GM11168 (cell line): ENCODE measurements around the gene EGR1.

ENCODE experiments used
- in situ Hi-C: fragments of 300-500 bp; cut with MboI; formaldehyde crosslinking; loops from one replicate; pipeline ENCODE4 v1.12.0; 2022; ENCODE audit warnings: low sequenced_read_pairs; ENCODE audit not compliant: unreplicated experiment

Gene EGR1

GRCh38 chr5:138450971-138451370 lies 14.3 kb upstream of the EGR1 start:
- in situ Hi-C loops: no loop called here

GRCh38 chr5:138452720-138453119 lies 12.6 kb upstream of the EGR1 start:
- in situ Hi-C loops: no loop called here

- in situ Hi-C loops: no loop called here
Observed at GRCh38 chr5:138453590-138453989, 11.7 kb upstream of the EGR1 start.

- in situ Hi-C loops: no loop called here
Observed at GRCh38 chr5:138454121-138454520, 11.2 kb upstream of the EGR1 start.

GRCh38 chr5:138455232-138455930 lies 9.9 kb upstream of the EGR1 start:
- in situ Hi-C loops: no loop called here

GRCh38 chr5:138457531-138458275 lies 7.6 kb upstream of the EGR1 start:
- in situ Hi-C loops: no loop called here

GRCh38 chr5:138458384-138458783 lies 6.9 kb upstream of the EGR1 start:
- in situ Hi-C loops: no loop called here

GRCh38 chr5:138458856-138459255 lies 6.4 kb upstream of the EGR1 start:
- in situ Hi-C loops: no loop called here

GRCh38 chr5:138459311-138459933 lies 5.9 kb upstream of the EGR1 start:
- in situ Hi-C loops: no loop called here

GRCh38 chr5:138460032-138460693 lies 5.1 kb upstream of the EGR1 start:
- in situ Hi-C loops: no loop called here

GRCh38 chr5:138461343-138462125 lies 3.7 kb upstream of the EGR1 start:
- in situ Hi-C loops: no loop called here

- in situ Hi-C loops: no loop called here
Observed at GRCh38 chr5:138463419-138464007, 1.8 kb upstream of the EGR1 start.

GRCh38 chr5:138464008-138464387 lies 1.3 kb upstream of the EGR1 start:
- in situ Hi-C loops: no loop called here

GRCh38 chr5:138464388-138465260 lies 655 bp upstream of the EGR1 start:
- in situ Hi-C loops: no loop called here

- in situ Hi-C loops: no loop called here
Observed at GRCh38 chr5:138466125-138466899, 1.0 kb downstream of the EGR1 start.

- in situ Hi-C loops: no loop called here
Observed at GRCh38 chr5:138466900-138467710, 1.8 kb downstream of the EGR1 start.

- in situ Hi-C loops: no loop called here
Observed at GRCh38 chr5:138467711-138468132, 2.4 kb downstream of the EGR1 start.
